K562 (cell line): ENCODE measurements around the gene DAB2IP. TPM values are rescaled to one million over a fixed set of nuclear protein-coding genes. Genes with fewer than 3 reads are reported as not detected.

ENCODE experiments used
- ATAC-seq: fragments of 200-7000 bp; cut with Tn5 transposase; 3 replicates; pipeline ENCODE4 v1.9.1; 2020; ENCODE audit warnings: moderate library complexity
- BruUV-seq: library from RNA; stranded (reverse); fragments of 400-500 nt; replicated peaks from 2 replicates; lab custom pipeline; 2021; lab: Mats Ljungman, UMichigan
- CTCF ChIA-PET: fragments of 300-600 bp; formaldehyde crosslinking; extraction: SDS; loops from one replicate; lab custom pipeline; 2021; ENCODE audit warnings: low intra/inter-chr PET ratio; lab: Yijun Ruan, JAX
- POLR2A ChIA-PET: fragments of 300-600, 350-650 bp; sonication (Branson Sonifier 250); formaldehyde crosslinking; extraction: SDS; loops from one replicate; lab custom pipeline; 2021; ENCODE audit warnings: antibody characterized with exemption, inconsistent platforms; lab: Yijun Ruan, JAX
- DNase-seq, 4 experiments: peaks; one replicate each; pipeline versions ENCODE4 v3.0.0 to v3.0.0-alpha.2; 2011 to 2018; ENCODE audit warnings: low spot score in 3 of 4, mixed read lengths in 3 of 4; ENCODE audit errors: extremely low read depth in 1 of 4
- FAIRE-seq: peaks from 2 replicates; lab custom pipeline; 2011; peaks lifted over from hg19 to GRCh38; lab: Jason Lieb, UNC
- H2AFZ ChIP-seq: 2 replicates; pipeline ENCODE4 v1.6.0; 2011; ENCODE audit warnings: low read depth, low read length, control low read depth, inconsistent platforms
- H3K27ac ChIP-seq: fragments of 200-600 bp; 3 replicates; pipeline ENCODE4 v1.8.0; 2011; ENCODE audit warnings: low read depth, mild to moderate bottlenecking, control low read depth, inconsistent platforms, low read length, moderate library complexity, mixed read lengths; ENCODE audit errors: extremely low read depth
- H3K27me3 ChIP-seq, 2 experiments: fragments of 300-600 bp in 1 of 2; 2 replicates in 1 of 2; 3 replicates in 1 of 2; pipeline versions ENCODE4 v1.6.0 to v1.8.0; 2011; ENCODE audit warnings: inconsistent platforms in 2 of 2, low read length in 2 of 2, mild to moderate bottlenecking in 1 of 2, mixed read lengths in 1 of 2, moderate library complexity in 1 of 2; ENCODE audit not compliant: control insufficient read depth in 2 of 2, insufficient read depth in 2 of 2
- H3K36me3 ChIP-seq: fragments of 300-600 bp; 3 replicates; pipeline ENCODE4 v1.8.0; 2011; ENCODE audit warnings: mild to moderate bottlenecking, low read length, inconsistent platforms; ENCODE audit not compliant: control insufficient read depth, insufficient read depth
- H3K4me1 ChIP-seq, 2 experiments: fragments of 200-600 bp in 1 of 2; replicated peaks in 1 of 2; 2 replicates in 1 of 2; 3 replicates in 1 of 2; pipeline versions ENCODE4 v1.5.1 to v1.8.0; 2011; ENCODE audit warnings: inconsistent platforms in 2 of 2, low read length in 2 of 2, mild to moderate bottlenecking in 1 of 2, mixed read lengths in 1 of 2, moderate library complexity in 1 of 2; ENCODE audit not compliant: control insufficient read depth in 2 of 2, insufficient read depth in 2 of 2
- H3K4me2 ChIP-seq: 2 replicates; pipeline ENCODE4 v1.6.1; 2011; ENCODE audit warnings: low read length, control low read depth, inconsistent platforms, mixed read lengths; ENCODE audit not compliant: insufficient read depth
- H3K4me3 ChIP-seq: fragments of 200-600 bp; sonication (generic), shearing (Covaris generic); 2 replicates; pipeline ENCODE4 v1.5.1; 2016; ENCODE audit warnings: control low read depth, inconsistent platforms
- H3K79me2 ChIP-seq: fragments of 200-600 bp; 3 replicates; pipeline ENCODE4 v1.8.0; 2011; ENCODE audit warnings: low read length, inconsistent platforms; ENCODE audit not compliant: control insufficient read depth, insufficient read depth
- H3K9ac ChIP-seq, 2 experiments: 2 replicates each; pipeline versions ENCODE4 v1.6.0 to v1.6.1; 2011; ENCODE audit warnings: low read depth in 2 of 2, low read length in 2 of 2, control low read depth in 1 of 2, inconsistent platforms in 1 of 2, mild to moderate bottlenecking in 1 of 2, mixed read lengths in 1 of 2; ENCODE audit not compliant: insufficient read depth in 1 of 2
- H3K9me1 ChIP-seq: one replicate; pipeline ENCODE4 v1.6.0; 2011; ENCODE audit warnings: inconsistent platforms, mild to moderate bottlenecking, low read length, moderate library complexity; ENCODE audit not compliant: control insufficient read depth, insufficient read depth
- H3K9me3 ChIP-seq: replicated peaks from 2 replicates; pipeline ENCODE4 v1.5.1; 2011; ENCODE audit warnings: low read depth, low read length, inconsistent platforms; ENCODE audit not compliant: control insufficient read depth, insufficient read depth
- H4K20me1 ChIP-seq: replicated peaks from 2 replicates; pipeline ENCODE4 v1.6.1; 2011; ENCODE audit warnings: low read length, inconsistent platforms, mixed read lengths; ENCODE audit not compliant: control insufficient read depth, insufficient read depth
- CAMTA2 ChIP-seq: fragments of 250-450 bp; sonication (Bioruptor Pico); conservative IDR thresholded peaks from 2 replicates; pipeline ENCODE4 v1.5.1; 2022
- CREBBP ChIP-seq: IDR thresholded peaks from one replicate; pipeline ENCODE4 v1.6.1; 2012; ENCODE audit warnings: low read depth, mild to moderate bottlenecking, control low read depth, inconsistent platforms, low read length
- E2F1 ChIP-seq: sonication (generic); formaldehyde crosslinking; IDR thresholded peaks from 2 replicates; pipeline ENCODE4 v1.8.1; 2023; ENCODE audit warnings: mild to moderate bottlenecking, missing genetic modification reagents, moderate library complexity
- FUS ChIP-seq: fragments of 200-400 bp; formaldehyde crosslinking; optimal IDR thresholded peaks from 2 replicates; pipeline ENCODE3; 2017; ENCODE audit warnings: low read depth, low read length
- MEF2A ChIP-seq: IDR thresholded peaks from 2 replicates; pipeline ENCODE4 v1.6.1; 2011; ENCODE audit warnings: low read depth, mild to moderate bottlenecking, low read length, moderate library complexity; ENCODE audit not compliant: control insufficient read depth
- POLR3G ChIP-seq: IDR thresholded peaks from 2 replicates; pipeline ENCODE4 v1.6.1; 2011; ENCODE audit not compliant: insufficient read length, insufficient replicate concordance; ENCODE audit errors: extremely low read depth
- PTRF ChIP-seq: fragments of 450-650 bp; IDR thresholded peaks from 2 replicates; pipeline ENCODE4 v1.6.1; 2016; ENCODE audit warnings: mild to moderate bottlenecking, missing genetic modification characterization, missing compliant biosample characterization
- STAT5B ChIP-seq: fragments of 250-450 bp; sonication (Bioruptor Pico); IDR thresholded peaks from 2 replicates; pipeline ENCODE4 v1.8.0; 2021; ENCODE audit warnings: mild to moderate bottlenecking, inconsistent platforms
- SUPT5H ChIP-seq: fragments of 450-650 bp; IDR thresholded peaks from 2 replicates; pipeline ENCODE4 v1.6.1; 2016
- USF1 ChIP-seq: sonication (generic); formaldehyde crosslinking; IDR thresholded peaks from 2 replicates; pipeline ENCODE4 v1.9.0; 2022; ENCODE audit warnings: mild to moderate bottlenecking, missing genetic modification reagents
- WGBS: fragments of 100-300 bp; shearing (Covaris generic); methylation state at CpG from one replicate; pipeline ENCODE4 v1.1.6; 2016; ENCODE audit warnings: low coverage, mixed read lengths; ENCODE audit not compliant: insufficient coverage; ENCODE audit errors: missing lambda C conversion rate; 5-methylcytosine and 5-hydroxymethylcytosine counted together
- in situ Hi-C: fragments of 300-500 bp; cut with MboI; formaldehyde crosslinking; loops from 4 replicates; pipeline ENCODE4 v1.15.0; 2018; ENCODE audit warnings: inconsistent platforms, mixed read lengths
- intact Hi-C: fragments of 100-400 bp; cut with micrococcal nuclease; formaldehyde crosslinking; loops from 2 replicates; pipeline ENCODE4 v1.14.2; 2022
- polyA plus RNA-seq, 8 experiments: library from polyadenylated mRNA; depleted of rRNA in 4 of 8; stranded (reverse) in 5 of 8; unstranded in 3 of 8; fragments of >200 nt; fragmentation: Nextera tagmentation in 2 of 8; fragmentation: Illumina TruSeq in 1 of 8; extraction: Ambion mirVana in 2 of 8; extraction: Trizol in 1 of 8; gene quantifications; 2 replicates each; pipeline versions ENCODE4 v1.2.1 to v1.2.3, GENCODE V29; 2011 to 2014; ENCODE audit warnings: inconsistent platforms in 1 of 8, missing spikeins in 1 of 8
- total RNA-seq, 7 experiments: library from RNA; depleted of rRNA in 6 of 7; stranded (reverse); fragments of >200 nt in 6 of 7; fragmentation: Illumina TruSeq in 2 of 7; extraction: Trizol in 2 of 7; gene quantifications; 2 replicates each; pipeline versions ENCODE4 v1.2.1 to v1.2.3, GENCODE V29; 2011 to 2021; ENCODE audit warnings: low replicate concordance in 1 of 7
- TF ChIP-seq, protein P1 (sequence below): sonication (generic); formaldehyde crosslinking; IDR thresholded peaks from 2 replicates; pipeline ENCODE4 v1.8.0; 2022; ENCODE audit warnings: missing genetic modification reagents, mild to moderate bottlenecking, borderline replicate concordance

DAB2IP gene
- total and polyA plus RNA-seq, 9 of the 15 experiments (the other 6 are each of a cell fraction or from before 2014, with no cell fraction given) = 0.04 to 0.31 (median 0.08) TPM; not detected in 5

GRCh38 chr9:121636341-121636865 lies 15.0 kb upstream of the DAB2IP start:
- H3K36me3 ChIP-seq = no peaks in the 10 kb centered on the region
- intact Hi-C loops (loop anchor here (5.0 kb wide), 2 partner anchors 89 to 226 kb away; no protein-coding TSS in a partner anchor), in situ Hi-C loops (no loop called here)
- no peak overlapping the region for H2AFZ ChIP-seq
- peaks cover 0 to 49% of the 10 kb centered on the region in 2 experiments; a peak in 3 of 5 replicates for H3K27me3 ChIP-seq
- H3K4me2 ChIP-seq = no peak overlapping the region
- no peaks in the 10 kb centered on the region for H3K9me1 ChIP-seq
- DNase-seq (no peak), ATAC-seq (no peak), FAIRE-seq (no peak)
- no peaks in the 10 kb centered on the region for H3K79me2 ChIP-seq
- H3K9ac ChIP-seq = no peak overlapping the region
- POLR2A ChIA-PET = interaction anchor here (1.1 kb wide), 1 partner anchor 96 kb away, joined by 3 read pairs; no protein-coding TSS in a partner anchor
- H4K20me1 ChIP-seq = no peaks in the 10 kb centered on the region; the same call in 1 of the 2 replicates
- H3K4me1 ChIP-seq = peaks cover 0 to 6% of the 10 kb centered on the region in 2 experiments; a peak in 2 of 5 replicates
- CTCF ChIA-PET = no interaction called here
- no peaks in the 10 kb centered on the region for H3K9me3 ChIP-seq
- no peak overlapping the region for H3K27ac ChIP-seq
- no peak overlapping the region for H3K4me3 ChIP-seq
- 0% methylated on average over 12 of the region's 12 CpGs for WGBS
- TF ChIP-seq CREBBP (no peak), CAMTA2 (CRISPR knock-in tag) (no peak), E2F1 (no peak), SUPT5H (no peak), MEF2A (no peak), STAT5B (CRISPR knock-in tag) (no peak), FUS (no peak), PTRF (tag) (no peak), POLR3G (no peak), USF1 (CRISPR knock-in tag) (no peak)
- TF ChIP-seq, protein P1, sequence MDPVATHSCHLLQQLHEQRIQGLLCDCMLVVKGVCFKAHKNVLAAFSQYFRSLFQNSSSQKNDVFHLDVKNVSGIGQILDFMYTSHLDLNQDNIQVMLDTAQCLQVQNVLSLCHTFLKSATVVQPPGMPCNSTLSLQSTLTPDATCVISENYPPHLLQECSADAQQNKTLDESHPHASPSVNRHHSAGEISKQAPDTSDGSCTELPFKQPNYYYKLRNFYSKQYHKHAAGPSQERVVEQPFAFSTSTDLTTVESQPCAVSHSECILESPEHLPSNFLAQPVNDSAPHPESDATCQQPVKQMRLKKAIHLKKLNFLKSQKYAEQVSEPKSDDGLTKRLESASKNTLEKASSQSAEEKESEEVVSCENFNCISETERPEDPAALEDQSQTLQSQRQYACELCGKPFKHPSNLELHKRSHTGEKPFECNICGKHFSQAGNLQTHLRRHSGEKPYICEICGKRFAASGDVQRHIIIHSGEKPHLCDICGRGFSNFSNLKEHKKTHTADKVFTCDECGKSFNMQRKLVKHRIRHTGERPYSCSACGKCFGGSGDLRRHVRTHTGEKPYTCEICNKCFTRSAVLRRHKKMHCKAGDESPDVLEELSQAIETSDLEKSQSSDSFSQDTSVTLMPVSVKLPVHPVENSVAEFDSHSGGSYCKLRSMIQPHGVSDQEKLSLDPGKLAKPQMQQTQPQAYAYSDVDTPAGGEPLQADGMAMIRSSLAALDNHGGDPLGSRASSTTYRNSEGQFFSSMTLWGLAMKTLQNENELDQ (CRISPR knock-in tag) = no peak
- no TSS peak for BruUV-seq
